Astrocyte (in vitro differentiated cells and primary cell): ENCODE measurements around the gene NPEPL1. TPM values are rescaled to one million over a fixed set of nuclear protein-coding genes. Genes with fewer than 3 reads are reported as not detected.

Source experiments
- DNase-seq: peaks from one replicate; pipeline ENCODE4 v3.0.0-alpha.2; 2010; ENCODE audit warnings: low read depth
- FAIRE-seq: peaks from 2 replicates; lab custom pipeline; 2011; peaks lifted over from hg19 to GRCh38; lab: Jason Lieb, UNC
- H2AFZ ChIP-seq: 2 replicates; pipeline ENCODE4 v1.6.0; 2012; ENCODE audit warnings: low read depth, low read length, inconsistent platforms
- H3K27ac ChIP-seq: 2 replicates; pipeline ENCODE4 v1.5.1; 2011; ENCODE audit warnings: low read depth, low read length, inconsistent platforms
- H3K27me3 ChIP-seq: 2 replicates; pipeline ENCODE4 v1.6.0; 2011; ENCODE audit warnings: low read length, inconsistent platforms; ENCODE audit not compliant: insufficient read depth
- H3K36me3 ChIP-seq: 2 replicates; pipeline ENCODE4 v1.5.1; 2011; ENCODE audit warnings: low read length, inconsistent platforms; ENCODE audit not compliant: insufficient read depth
- H3K4me1 ChIP-seq: 2 replicates; pipeline ENCODE4 v1.5.1; 2011; ENCODE audit warnings: low read length, inconsistent platforms; ENCODE audit not compliant: insufficient read depth
- H3K4me2 ChIP-seq: 2 replicates; pipeline ENCODE4 v1.6.0; 2012; ENCODE audit warnings: low read length, inconsistent platforms
- H3K4me3 ChIP-seq: 2 replicates; pipeline ENCODE4 v1.5.1; 2011; ENCODE audit warnings: low read depth, mild to moderate bottlenecking, low read length, inconsistent platforms; ENCODE audit not compliant: insufficient read depth
- H3K79me2 ChIP-seq: 2 replicates; pipeline ENCODE4 v1.6.0; 2012; ENCODE audit warnings: mild to moderate bottlenecking, low read length, inconsistent platforms; ENCODE audit not compliant: insufficient read depth
- H3K9ac ChIP-seq: 2 replicates; pipeline ENCODE4 v1.6.0; 2012; ENCODE audit warnings: mild to moderate bottlenecking, low read length, inconsistent platforms
- H3K9me3 ChIP-seq: 2 replicates; pipeline ENCODE4 v1.5.1; 2012; ENCODE audit warnings: low read depth, mild to moderate bottlenecking, low read length, inconsistent platforms; ENCODE audit not compliant: insufficient read depth
- H4K20me1 ChIP-seq: 2 replicates; pipeline ENCODE4 v1.6.0; 2012; ENCODE audit warnings: low read length, inconsistent platforms; ENCODE audit not compliant: insufficient read depth
- H3K27ac Mint-ChIP-seq: one replicate; pipeline ENCODE4 v1.8.0; 2021; ENCODE audit warnings: mild to moderate bottlenecking, mixed read lengths; ENCODE audit not compliant: unreplicated experiment
- H3K27me3 Mint-ChIP-seq: one replicate; pipeline ENCODE4 v1.8.0; 2021; ENCODE audit warnings: low read depth, mixed read lengths; ENCODE audit not compliant: unreplicated experiment
- H3K36me3 Mint-ChIP-seq: one replicate; pipeline ENCODE4 v1.8.0; 2021; ENCODE audit warnings: low read depth, mixed read lengths; ENCODE audit not compliant: unreplicated experiment
- H3K4me1 Mint-ChIP-seq: one replicate; pipeline ENCODE4 v1.8.0; 2021; ENCODE audit warnings: low read depth, mixed read lengths; ENCODE audit not compliant: unreplicated experiment
- H3K4me3 Mint-ChIP-seq: one replicate; pipeline ENCODE4 v1.8.0; 2021; ENCODE audit warnings: mild to moderate bottlenecking, moderate library complexity, mixed read lengths; ENCODE audit not compliant: unreplicated experiment
- H3K9me3 Mint-ChIP-seq: one replicate; pipeline ENCODE4 v1.8.0; 2021; ENCODE audit warnings: mild to moderate bottlenecking, mixed read lengths; ENCODE audit not compliant: unreplicated experiment
- EZH2 ChIP-seq: IDR thresholded peaks from 2 replicates; pipeline ENCODE4 v1.6.1; 2012; ENCODE audit warnings: mild to moderate bottlenecking, low read length, inconsistent platforms; ENCODE audit not compliant: insufficient read depth
- total RNA-seq: library from RNA; stranded (reverse); gene quantifications from 2 replicates; pipeline ENCODE4 v1.2.1, GENCODE V29; 2021
- TF ChIP-seq, protein P1 (sequence below): IDR thresholded peaks from 2 replicates; pipeline ENCODE4 v1.5.1; 2011; ENCODE audit warnings: low read depth, mild to moderate bottlenecking, inconsistent platforms, low read length, moderate library complexity; ENCODE audit not compliant: insufficient read depth

NPEPL1 gene
- total RNA-seq, 1 donor from 2014 or later: 27.1 TPM

DNA sequence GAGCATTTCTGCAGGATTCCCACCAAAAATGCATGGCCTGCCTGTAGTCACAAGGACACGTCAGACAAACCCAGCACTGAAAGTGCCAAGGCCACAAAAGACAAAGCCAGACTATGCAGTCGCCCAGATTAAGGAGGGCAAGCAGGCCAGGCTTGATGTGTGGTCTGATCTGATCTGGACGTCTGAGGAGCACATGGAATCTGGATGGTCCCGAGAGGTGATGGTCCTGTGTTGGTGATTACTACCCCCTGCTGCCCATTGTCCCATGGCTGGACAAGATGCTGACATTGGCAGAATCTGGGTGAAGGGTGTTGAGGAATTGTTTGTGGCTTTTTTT lies 17.1 kb downstream of the NPEPL1 start:
- TF ChIP-seq, protein P1, sequence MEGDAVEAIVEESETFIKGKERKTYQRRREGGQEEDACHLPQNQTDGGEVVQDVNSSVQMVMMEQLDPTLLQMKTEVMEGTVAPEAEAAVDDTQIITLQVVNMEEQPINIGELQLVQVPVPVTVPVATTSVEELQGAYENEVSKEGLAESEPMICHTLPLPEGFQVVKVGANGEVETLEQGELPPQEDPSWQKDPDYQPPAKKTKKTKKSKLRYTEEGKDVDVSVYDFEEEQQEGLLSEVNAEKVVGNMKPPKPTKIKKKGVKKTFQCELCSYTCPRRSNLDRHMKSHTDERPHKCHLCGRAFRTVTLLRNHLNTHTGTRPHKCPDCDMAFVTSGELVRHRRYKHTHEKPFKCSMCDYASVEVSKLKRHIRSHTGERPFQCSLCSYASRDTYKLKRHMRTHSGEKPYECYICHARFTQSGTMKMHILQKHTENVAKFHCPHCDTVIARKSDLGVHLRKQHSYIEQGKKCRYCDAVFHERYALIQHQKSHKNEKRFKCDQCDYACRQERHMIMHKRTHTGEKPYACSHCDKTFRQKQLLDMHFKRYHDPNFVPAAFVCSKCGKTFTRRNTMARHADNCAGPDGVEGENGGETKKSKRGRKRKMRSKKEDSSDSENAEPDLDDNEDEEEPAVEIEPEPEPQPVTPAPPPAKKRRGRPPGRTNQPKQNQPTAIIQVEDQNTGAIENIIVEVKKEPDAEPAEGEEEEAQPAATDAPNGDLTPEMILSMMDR: no peak
- TF ChIP-seq EZH2: no peak
- Histone ChIP-seq H3K4me3 (no peak overlapping the region), H3K27ac (no peak overlapping the region), H3K27me3 (no peaks in the 10 kb centered on the region), H3K9me3 (no peaks in the 10 kb centered on the region), H3K79me2 (no peaks in the 10 kb centered on the region), H2AFZ (no peak overlapping the region), H3K4me2 (no peak overlapping the region), H4K20me1 (no peaks in the 10 kb centered on the region), H3K4me1 (no peaks in the 10 kb centered on the region), H3K36me3 (no peaks in the 10 kb centered on the region), H3K9ac (no peak overlapping the region)
- Mint-ChIP-seq H3K27me3 (no peaks in the 10 kb centered on the region), H3K27ac (no peak overlapping the region), H3K4me1 (peaks cover 2% of the 10 kb centered on the region), H3K9me3 (no peaks in the 10 kb centered on the region), H3K36me3 (peaks cover 10% of the 10 kb centered on the region), H3K4me3 (no peak overlapping the region)
- no peak for DNase-seq
- FAIRE-seq: no peak

DNA sequence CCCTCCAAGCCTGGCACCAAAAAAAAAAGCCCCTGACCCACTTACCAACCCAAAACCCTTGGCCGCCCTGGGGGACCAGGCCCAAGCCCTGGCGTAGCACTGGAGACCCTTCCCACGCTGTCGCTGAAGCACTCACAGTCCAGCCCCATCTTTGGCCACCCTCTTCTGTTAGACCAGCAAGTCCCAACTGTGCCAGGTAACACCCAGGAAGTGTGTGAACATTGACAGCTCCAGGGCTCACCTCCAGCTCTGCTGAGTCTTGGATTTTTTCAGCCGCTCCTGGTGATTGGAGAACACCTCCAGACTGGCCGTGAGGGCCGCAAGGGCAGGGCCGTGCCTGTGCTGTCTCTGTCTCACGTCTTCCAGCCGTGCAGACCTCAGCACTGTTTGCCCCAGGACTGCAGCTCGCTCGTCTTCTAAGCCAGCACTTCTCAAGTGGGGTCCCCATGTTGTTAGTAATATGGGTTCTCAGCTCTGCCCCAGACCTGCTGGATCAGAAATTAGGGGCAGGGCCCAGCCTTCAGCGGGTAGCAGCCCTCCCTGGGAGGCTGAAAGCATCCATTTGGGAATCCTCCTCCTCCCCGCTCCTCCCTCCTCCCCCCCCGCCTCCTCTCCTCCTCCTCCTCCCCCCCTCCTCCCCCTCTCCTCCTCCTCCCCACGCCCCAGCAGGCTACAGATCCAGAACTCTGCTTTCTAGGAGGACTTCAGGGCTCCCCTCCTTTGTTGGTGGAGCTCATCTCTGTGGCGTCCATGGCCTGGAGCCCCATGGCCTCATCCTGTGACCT lies 18.1 kb downstream of the NPEPL1 start:
- peaks cover 9% of the 10 kb centered on the region for H3K36me3 Mint-ChIP-seq
- no peaks in the 10 kb centered on the region for H3K27me3 Mint-ChIP-seq
- H3K9ac ChIP-seq: no peak overlapping the region
- no peak overlapping the region for H3K4me3 ChIP-seq
- FAIRE-seq: no peak
- H3K4me3 Mint-ChIP-seq: no peak overlapping the region
- H3K27me3 ChIP-seq: no peaks in the 10 kb centered on the region
- H3K27ac Mint-ChIP-seq: no peak overlapping the region
- H3K4me1 Mint-ChIP-seq: no peaks in the 10 kb centered on the region
- no peak for DNase-seq
- no peaks in the 10 kb centered on the region for H3K4me1 ChIP-seq
- no peak overlapping the region for H2AFZ ChIP-seq
- H3K36me3 ChIP-seq: no peaks in the 10 kb centered on the region
- H3K9me3 Mint-ChIP-seq: no peaks in the 10 kb centered on the region
- no peak overlapping the region for H3K4me2 ChIP-seq
- H3K79me2 ChIP-seq: no peaks in the 10 kb centered on the region
- TF ChIP-seq, protein P1: no peak
- no peak for TF ChIP-seq EZH2
- H4K20me1 ChIP-seq: no peaks in the 10 kb centered on the region
- H3K9me3 ChIP-seq: no peaks in the 10 kb centered on the region
- no peak overlapping the region for H3K27ac ChIP-seq

DNA sequence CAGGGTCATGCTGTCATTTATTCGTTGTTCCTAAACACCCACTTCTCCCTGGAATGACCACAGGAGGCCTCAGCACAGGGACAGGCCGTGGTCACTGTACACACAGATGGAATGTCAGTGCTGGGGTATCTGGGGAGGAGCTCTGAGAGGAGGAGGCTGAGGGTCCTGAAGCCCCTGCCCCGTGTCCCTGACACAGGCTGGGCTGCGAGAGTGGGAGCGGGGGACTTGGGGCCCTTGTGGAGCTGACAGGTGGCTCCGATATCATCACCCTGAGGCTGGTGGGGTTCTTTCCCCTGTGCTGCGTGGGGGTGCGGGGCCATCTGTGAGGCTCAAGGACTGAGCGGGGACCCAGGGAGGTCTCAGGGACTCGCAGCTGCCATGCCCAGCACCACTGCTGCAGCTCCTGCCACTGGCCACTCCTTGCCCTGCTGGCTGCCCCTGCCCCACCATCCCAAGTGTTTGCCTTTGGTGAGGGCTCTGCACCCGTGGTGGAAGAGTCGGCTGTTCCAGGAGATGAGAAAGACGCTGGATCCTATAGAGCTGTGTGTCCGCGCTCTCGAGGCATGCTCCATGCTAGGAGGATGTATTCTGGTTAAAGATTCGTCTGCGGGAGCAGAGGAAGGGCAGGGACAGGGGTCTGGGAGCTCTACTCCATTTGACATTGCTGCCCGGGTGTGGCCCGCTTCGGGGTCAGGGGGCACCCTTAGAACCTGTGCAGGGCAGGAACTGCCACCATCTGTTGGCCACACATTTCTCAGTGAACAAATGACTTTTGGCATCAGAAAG lies 18.9 kb downstream of the NPEPL1 start:
- no peak overlapping the region for H2AFZ ChIP-seq
- DNase-seq (no peak), FAIRE-seq (no peak)
- no peaks in the 10 kb centered on the region for H3K27me3 ChIP-seq
- no peaks in the 10 kb centered on the region for H3K4me1 ChIP-seq
- no peaks in the 10 kb centered on the region for H4K20me1 ChIP-seq
- no peaks in the 10 kb centered on the region for H3K9me3 ChIP-seq
- H3K4me2 ChIP-seq: no peak overlapping the region
- H3K4me3 ChIP-seq: no peak overlapping the region
- Mint-ChIP-seq H3K9me3 (no peaks in the 10 kb centered on the region), H3K27ac (no peak overlapping the region), H3K4me1 (no peaks in the 10 kb centered on the region), H3K4me3 (no peak overlapping the region), H3K36me3 (peaks cover 7% of the 10 kb centered on the region), H3K27me3 (no peaks in the 10 kb centered on the region)
- no peak overlapping the region for H3K27ac ChIP-seq
- no peaks in the 10 kb centered on the region for H3K36me3 ChIP-seq
- no peak overlapping the region for H3K9ac ChIP-seq
- H3K79me2 ChIP-seq: no peaks in the 10 kb centered on the region
- TF ChIP-seq, protein P1: no peak
- TF ChIP-seq EZH2: no peak
